DND-41 (cell line): ENCODE results near the gene KCNK16.

ENCODE experiments used
- ATAC-seq: fragments of 200-7000 bp; cut with Tn5 transposase; 3 replicates; pipeline ENCODE4 v1.9.1; 2021; ENCODE audit warnings: low read depth; ENCODE audit not compliant: insufficient read depth
- DNase-seq: peaks from one replicate; pipeline ENCODE4 v3.0.0-alpha.2; 2020
- H2AFZ ChIP-seq: 2 replicates; pipeline ENCODE4 v1.6.0; 2012; ENCODE audit warnings: low read depth, low read length
- H3K27ac ChIP-seq: 2 replicates; pipeline ENCODE4 v1.5.1; 2012; ENCODE audit warnings: low read length, inconsistent platforms
- H3K27me3 ChIP-seq: fragments of 200-600 bp; sonication (generic); 2 replicates; pipeline ENCODE4 v1.6.0; 2012; ENCODE audit warnings: low read length, mild to moderate bottlenecking, inconsistent platforms; ENCODE audit not compliant: insufficient read depth, poor library complexity
- H3K36me3 ChIP-seq: 2 replicates; pipeline ENCODE4 v1.5.1; 2012; ENCODE audit warnings: low read length, inconsistent platforms; ENCODE audit not compliant: insufficient read depth
- H3K4me1 ChIP-seq: 2 replicates; pipeline ENCODE4 v1.5.1; 2012; ENCODE audit warnings: mild to moderate bottlenecking, low read length; ENCODE audit not compliant: insufficient read depth
- H3K4me2 ChIP-seq: 2 replicates; pipeline ENCODE4 v1.6.0; 2012; ENCODE audit warnings: mild to moderate bottlenecking, moderate library complexity, low read length, inconsistent platforms; ENCODE audit not compliant: insufficient read depth
- H3K4me3 ChIP-seq, 2 experiments: fragments of 200-600 bp in 1 of 2; shearing (Covaris generic) in 1 of 2; 2 replicates each; pipeline ENCODE4 v1.5.1; 2012 to 2016; ENCODE audit warnings: inconsistent platforms in 2 of 2, low read length in 2 of 2, mild to moderate bottlenecking in 2 of 2, low read depth in 1 of 2, moderate library complexity in 1 of 2
- H3K79me2 ChIP-seq: 2 replicates; pipeline ENCODE4 v1.6.0; 2012; ENCODE audit warnings: low read length, inconsistent platforms; ENCODE audit not compliant: insufficient read depth
- H3K9ac ChIP-seq: 2 replicates; pipeline ENCODE4 v1.6.0; 2012; ENCODE audit warnings: low read depth, mild to moderate bottlenecking, inconsistent platforms, low read length, moderate library complexity
- H3K9me3 ChIP-seq: 2 replicates; pipeline ENCODE4 v1.5.1; 2012; ENCODE audit warnings: low read length, moderate library complexity, mild to moderate bottlenecking, inconsistent platforms; ENCODE audit not compliant: insufficient read depth, severe bottlenecking
- H4K20me1 ChIP-seq: 2 replicates; pipeline ENCODE4 v1.6.0; 2012; ENCODE audit warnings: low read length; ENCODE audit not compliant: insufficient read depth
- EZH2 ChIP-seq: IDR thresholded peaks from 3 replicates; pipeline ENCODE4 v1.6.1; 2012; ENCODE audit warnings: borderline replicate concordance, low read depth, mild to moderate bottlenecking, moderate library complexity, low read length, inconsistent platforms; ENCODE audit not compliant: severe bottlenecking
- TF ChIP-seq, protein P1 (sequence below): IDR thresholded peaks from 2 replicates; pipeline ENCODE4 v1.5.1; 2012; ENCODE audit warnings: borderline replicate concordance, low read length, moderate library complexity, mild to moderate bottlenecking; ENCODE audit not compliant: poor library complexity, severe bottlenecking; ENCODE audit errors: extremely low read depth

Gene KCNK16

DNA sequence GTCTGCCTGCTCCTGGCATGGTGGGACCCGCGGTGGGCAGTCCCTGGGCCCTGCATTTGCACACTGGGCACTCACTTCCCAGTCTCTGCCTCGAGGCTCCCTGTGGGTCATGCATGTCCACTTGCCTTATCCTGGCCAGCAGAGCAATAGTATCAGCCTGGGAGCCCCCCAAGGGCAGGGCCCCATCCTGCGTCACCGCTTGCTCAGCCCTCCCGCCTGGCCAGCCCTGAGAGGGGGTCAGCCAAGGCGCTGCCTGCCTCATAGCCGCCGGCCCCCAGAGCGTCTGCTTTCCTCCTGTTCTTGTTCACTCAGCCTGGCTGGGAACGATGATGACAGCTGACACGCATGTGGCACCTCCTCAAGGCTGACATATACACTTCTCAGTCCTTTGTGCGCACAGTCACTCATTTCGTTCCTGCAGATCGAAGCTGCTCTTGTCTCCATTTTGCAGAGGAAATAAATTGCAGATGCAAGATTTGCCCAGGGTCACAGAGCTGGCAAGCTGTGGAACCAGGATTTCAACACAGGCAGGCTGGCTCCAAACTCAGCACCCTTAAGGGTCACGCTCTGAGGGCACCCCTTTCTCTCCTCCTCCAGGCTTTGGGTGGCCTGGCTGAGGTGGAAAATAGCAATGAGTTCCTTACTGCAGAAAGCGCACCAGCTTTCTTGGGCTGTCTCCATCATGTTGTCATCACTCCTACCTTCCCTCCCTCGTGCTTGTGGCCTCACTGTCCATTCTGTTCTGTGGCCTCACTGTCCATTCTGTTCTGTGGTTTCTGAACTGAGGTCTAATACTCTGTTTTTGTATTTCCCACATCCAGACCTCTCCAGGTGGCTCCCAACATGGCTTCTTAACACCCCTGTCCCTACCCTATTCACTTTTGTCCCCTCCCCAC is 25.5 kb downstream of the KCNK16 start:
- H2AFZ ChIP-seq: no peak overlapping the region
- H4K20me1 ChIP-seq: no peaks in the 10 kb centered on the region
- no peaks in the 10 kb centered on the region for H3K36me3 ChIP-seq
- no peak overlapping the region for H3K9ac ChIP-seq
- no peak overlapping the region for H3K4me2 ChIP-seq
- no peaks in the 10 kb centered on the region for H3K4me1 ChIP-seq
- ATAC-seq (no peak), DNase-seq (no peak)
- H3K4me3 ChIP-seq: no peak overlapping the region
- no peaks in the 10 kb centered on the region for H3K9me3 ChIP-seq
- no peaks in the 10 kb centered on the region for H3K79me2 ChIP-seq
- TF ChIP-seq, protein P1, sequence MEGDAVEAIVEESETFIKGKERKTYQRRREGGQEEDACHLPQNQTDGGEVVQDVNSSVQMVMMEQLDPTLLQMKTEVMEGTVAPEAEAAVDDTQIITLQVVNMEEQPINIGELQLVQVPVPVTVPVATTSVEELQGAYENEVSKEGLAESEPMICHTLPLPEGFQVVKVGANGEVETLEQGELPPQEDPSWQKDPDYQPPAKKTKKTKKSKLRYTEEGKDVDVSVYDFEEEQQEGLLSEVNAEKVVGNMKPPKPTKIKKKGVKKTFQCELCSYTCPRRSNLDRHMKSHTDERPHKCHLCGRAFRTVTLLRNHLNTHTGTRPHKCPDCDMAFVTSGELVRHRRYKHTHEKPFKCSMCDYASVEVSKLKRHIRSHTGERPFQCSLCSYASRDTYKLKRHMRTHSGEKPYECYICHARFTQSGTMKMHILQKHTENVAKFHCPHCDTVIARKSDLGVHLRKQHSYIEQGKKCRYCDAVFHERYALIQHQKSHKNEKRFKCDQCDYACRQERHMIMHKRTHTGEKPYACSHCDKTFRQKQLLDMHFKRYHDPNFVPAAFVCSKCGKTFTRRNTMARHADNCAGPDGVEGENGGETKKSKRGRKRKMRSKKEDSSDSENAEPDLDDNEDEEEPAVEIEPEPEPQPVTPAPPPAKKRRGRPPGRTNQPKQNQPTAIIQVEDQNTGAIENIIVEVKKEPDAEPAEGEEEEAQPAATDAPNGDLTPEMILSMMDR: no peak
- no peak for TF ChIP-seq EZH2
- H3K27me3 ChIP-seq: peaks cover 8% of the 10 kb centered on the region
- no peak overlapping the region for H3K27ac ChIP-seq

DNA sequence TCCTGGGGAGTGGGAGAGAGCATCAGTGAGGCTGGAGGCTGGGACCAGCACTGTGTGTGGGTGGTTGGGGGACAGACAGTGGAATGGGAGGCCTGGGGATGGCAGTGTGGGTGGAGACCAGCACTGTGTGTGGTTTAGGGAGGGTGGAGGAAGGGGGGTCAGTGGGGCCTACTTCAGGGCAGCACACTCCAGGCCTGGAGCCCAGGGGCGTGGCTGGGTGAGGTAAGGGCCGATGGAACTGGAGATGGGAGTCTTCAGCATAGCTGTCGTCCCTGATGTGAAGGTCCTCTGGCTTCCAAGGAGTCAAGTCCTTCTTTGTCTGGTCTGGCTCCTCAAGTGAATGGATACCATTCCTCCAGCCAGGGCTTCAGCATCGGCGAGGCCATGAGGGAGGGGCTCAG is 26.9 kb downstream of the KCNK16 start:
- H3K27me3 ChIP-seq: peaks cover 8% of the 10 kb centered on the region
- ATAC-seq: no peak

GRCh38 chr6:39294899-39295298 is 27.6 kb downstream of the KCNK16 start:
- Histone ChIP-seq H3K4me3 (no peak overlapping the region), H4K20me1 (no peaks in the 10 kb centered on the region), H2AFZ (no peak overlapping the region), H3K9me3 (no peaks in the 10 kb centered on the region), H3K36me3 (no peaks in the 10 kb centered on the region), H3K79me2 (no peaks in the 10 kb centered on the region), H3K4me1 (no peaks in the 10 kb centered on the region), H3K27ac (no peak overlapping the region), H3K9ac (no peak overlapping the region), H3K4me2 (no peak overlapping the region), H3K27me3 (peaks cover 8% of the 10 kb centered on the region)
- no peak for DNase-seq
- no peak for TF ChIP-seq EZH2
- TF ChIP-seq, protein P1: no peak
- no peak for ATAC-seq

More for the DNA sequence above, 26.9 kb downstream of the KCNK16 start:
- no peaks in the 10 kb centered on the region for H3K9me3 ChIP-seq
- DNase-seq: no peak
- H2AFZ ChIP-seq: no peak overlapping the region
- H3K36me3 ChIP-seq: no peaks in the 10 kb centered on the region
- H3K9ac ChIP-seq: no peak overlapping the region
- H3K4me2 ChIP-seq: no peak overlapping the region
- H4K20me1 ChIP-seq: no peaks in the 10 kb centered on the region
- no peaks in the 10 kb centered on the region for H3K4me1 ChIP-seq
- no peaks in the 10 kb centered on the region for H3K79me2 ChIP-seq
- H3K4me3 ChIP-seq: no peak overlapping the region
- TF ChIP-seq, protein P1: no peak
- no peak for TF ChIP-seq EZH2
- H3K27ac ChIP-seq: no peak overlapping the region
